GM12878 (cell line): ENCODE measurements around the gene NPSR1.

ENCODE experiments used
- POLR2AphosphoS2 ChIP-seq: IDR thresholded peaks from 2 replicates; pipeline ENCODE4 v1.6.1; 2011; ENCODE audit warnings: low read depth, mild to moderate bottlenecking, low read length, improper control_type of control experiment, moderate library complexity
- SRF ChIP-seq, 2 experiments: IDR thresholded peaks; 2 replicates each; pipeline ENCODE4 v1.6.1; 2011; ENCODE audit warnings: low read depth in 2 of 2, low read length in 2 of 2, mild to moderate bottlenecking in 1 of 2, moderate library complexity in 1 of 2
- TCF12 ChIP-seq: IDR thresholded peaks from 2 replicates; pipeline ENCODE4 v1.6.1; 2011; ENCODE audit warnings: low read depth, mild to moderate bottlenecking, low read length
- TF ChIP-seq, protein P1 (sequence below), 3 experiments: IDR thresholded peaks in 2 of 3; conservative IDR thresholded peaks in 1 of 3; 2 replicates each; pipeline ENCODE4 v1.5.1; 2011; ENCODE audit warnings: low read depth in 3 of 3, low read length in 3 of 3, mild to moderate bottlenecking in 3 of 3, control low read depth in 2 of 3, moderate library complexity in 2 of 3, inconsistent platforms in 1 of 3, mixed read lengths in 1 of 3; ENCODE audit not compliant: control insufficient read depth in 2 of 3, insufficient read depth in 1 of 3; ENCODE audit errors: extremely low read depth in 1 of 3

DNA sequence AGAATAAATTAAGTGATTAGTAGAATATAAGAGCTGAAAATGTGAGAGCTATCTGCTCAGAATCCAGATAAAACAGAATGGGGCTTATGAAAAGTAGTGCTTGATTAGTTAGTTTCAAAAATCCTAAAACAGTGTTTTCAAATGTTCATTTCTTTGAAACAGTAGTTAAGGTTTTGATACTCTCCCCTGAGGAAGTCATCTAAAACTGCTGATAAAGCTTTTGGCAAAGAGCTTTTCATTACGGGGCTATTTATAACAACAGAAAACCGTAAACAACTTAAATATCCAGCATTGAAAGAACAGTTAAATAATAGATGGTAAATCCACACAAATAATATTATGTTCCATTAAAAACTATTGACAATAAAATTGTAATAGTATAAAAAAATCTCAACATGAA is 77.5 kb downstream of the NPSR1 start:
- TF ChIP-seq TCF12 (no peak), POLR2AphosphoS2 (no peak), SRF (IDR thresholded peaks at IDR 0.05; ENCODE audit: low read depth in 2 of 2, low read length in 2 of 2) (no peak)
- TF ChIP-seq, protein P1, sequence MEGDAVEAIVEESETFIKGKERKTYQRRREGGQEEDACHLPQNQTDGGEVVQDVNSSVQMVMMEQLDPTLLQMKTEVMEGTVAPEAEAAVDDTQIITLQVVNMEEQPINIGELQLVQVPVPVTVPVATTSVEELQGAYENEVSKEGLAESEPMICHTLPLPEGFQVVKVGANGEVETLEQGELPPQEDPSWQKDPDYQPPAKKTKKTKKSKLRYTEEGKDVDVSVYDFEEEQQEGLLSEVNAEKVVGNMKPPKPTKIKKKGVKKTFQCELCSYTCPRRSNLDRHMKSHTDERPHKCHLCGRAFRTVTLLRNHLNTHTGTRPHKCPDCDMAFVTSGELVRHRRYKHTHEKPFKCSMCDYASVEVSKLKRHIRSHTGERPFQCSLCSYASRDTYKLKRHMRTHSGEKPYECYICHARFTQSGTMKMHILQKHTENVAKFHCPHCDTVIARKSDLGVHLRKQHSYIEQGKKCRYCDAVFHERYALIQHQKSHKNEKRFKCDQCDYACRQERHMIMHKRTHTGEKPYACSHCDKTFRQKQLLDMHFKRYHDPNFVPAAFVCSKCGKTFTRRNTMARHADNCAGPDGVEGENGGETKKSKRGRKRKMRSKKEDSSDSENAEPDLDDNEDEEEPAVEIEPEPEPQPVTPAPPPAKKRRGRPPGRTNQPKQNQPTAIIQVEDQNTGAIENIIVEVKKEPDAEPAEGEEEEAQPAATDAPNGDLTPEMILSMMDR (IDR thresholded peaks at IDR 0.05 in 2 of 3, conservative IDR thresholded peaks at IDR 0.05 in 1 of 3; ENCODE audit: control insufficient read depth in 2 of 3, extremely low read depth in 1 of 3, insufficient read depth in 1 of 3, low read depth in 3 of 3, low read length in 3 of 3): no peak
